Measurements from ENCODE around the gene PAPLN.

PAPLN gene

GRCh38 chr14:73246387-73247150 lies 9.3 kb downstream of the PAPLN start:
- no peak for DNase-seq

GRCh38 chr14:73248108-73248868 lies 11.0 kb downstream of the PAPLN start:
- DNase-seq, result no peak

GRCh38 chr14:73249108-73249507 lies 11.8 kb downstream of the PAPLN start:
- no peak for DNase-seq

GRCh38 chr14:73249564-73250316 lies 12.4 kb downstream of the PAPLN start:
- DNase-seq, result no peak

DNA sequence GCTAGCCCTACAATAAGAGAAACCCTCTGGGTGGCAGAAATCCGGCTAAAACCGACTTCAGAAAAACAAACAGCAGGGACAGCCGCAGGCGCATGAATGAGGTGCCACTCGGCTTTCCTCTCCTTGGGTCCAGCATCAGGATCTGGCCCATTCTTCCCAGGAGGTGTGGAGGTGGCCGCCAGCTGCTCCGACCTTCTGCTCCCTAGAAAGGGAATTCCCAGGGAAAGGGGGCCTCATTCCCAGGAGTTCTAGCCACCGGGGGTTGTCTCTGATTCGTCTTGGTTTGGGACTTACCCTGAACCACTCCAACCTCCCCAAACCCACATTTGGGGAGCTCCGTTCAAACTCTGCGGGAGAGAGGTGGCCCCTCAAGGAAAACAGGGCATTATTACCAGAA lies 13.0 kb downstream of the PAPLN start:
- DNase-seq, result no peak

DNA sequence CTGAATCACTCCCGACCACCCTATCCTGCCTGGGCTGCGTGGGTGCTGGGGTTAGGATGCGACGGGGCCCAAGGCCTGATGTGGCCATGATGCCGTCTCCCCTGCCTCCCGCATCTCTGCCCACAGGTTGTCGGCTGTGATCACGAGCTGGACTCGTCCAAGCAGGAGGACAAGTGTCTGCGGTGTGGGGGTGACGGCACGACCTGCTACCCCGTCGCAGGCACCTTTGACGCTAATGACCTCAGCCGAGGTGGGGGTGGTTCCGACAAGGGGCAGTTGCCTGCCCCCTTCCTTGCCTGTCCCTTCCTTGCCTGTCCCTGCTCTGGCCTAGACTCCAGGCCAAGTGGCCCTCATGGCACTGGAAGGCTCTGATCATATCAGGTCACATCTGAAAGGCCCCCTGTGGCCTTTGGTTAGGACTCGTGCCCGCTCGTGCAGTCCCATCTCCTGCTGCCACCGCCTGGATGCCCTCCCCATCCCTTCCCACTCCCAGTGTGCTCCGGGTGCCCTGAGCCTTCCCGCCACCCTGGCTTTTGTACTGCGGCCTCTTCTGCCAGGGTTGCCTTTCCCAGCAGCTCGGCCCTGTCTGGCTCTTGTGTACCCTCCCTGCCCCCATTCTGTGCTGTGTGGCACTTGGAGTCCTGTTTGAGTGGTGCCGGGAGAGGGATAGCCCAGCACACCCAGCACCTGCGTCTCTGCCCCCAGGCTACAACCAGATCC lies 13.6 kb downstream of the PAPLN start:
- no peak for DNase-seq

GRCh38 chr14:73251516-73252215 lies 14.4 kb downstream of the PAPLN start:
- DNase-seq, result no peak

- DNase-seq, result no peak
Observed at GRCh38 chr14:73252491-73253322, 15.4 kb downstream of the PAPLN start.

DNA sequence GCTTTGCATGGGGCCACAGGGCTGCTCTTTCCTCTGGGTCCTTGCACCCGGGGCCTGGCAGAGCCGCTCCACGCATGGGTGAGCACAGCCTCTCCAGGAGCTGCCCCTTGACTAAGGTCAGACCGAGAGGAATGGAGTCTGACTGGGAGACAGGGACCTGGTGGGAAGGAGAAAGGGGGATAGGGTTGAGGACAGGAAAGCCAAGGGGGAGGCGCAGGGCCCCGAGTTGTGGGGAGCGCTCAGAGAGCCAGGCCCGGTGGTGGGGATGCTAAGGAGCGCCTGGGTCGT lies 16.0 kb downstream of the PAPLN start:
- DNase-seq, result no peak

- no peak for DNase-seq
Observed at GRCh38 chr14:73253721-73254120, 16.4 kb downstream of the PAPLN start.

DNA sequence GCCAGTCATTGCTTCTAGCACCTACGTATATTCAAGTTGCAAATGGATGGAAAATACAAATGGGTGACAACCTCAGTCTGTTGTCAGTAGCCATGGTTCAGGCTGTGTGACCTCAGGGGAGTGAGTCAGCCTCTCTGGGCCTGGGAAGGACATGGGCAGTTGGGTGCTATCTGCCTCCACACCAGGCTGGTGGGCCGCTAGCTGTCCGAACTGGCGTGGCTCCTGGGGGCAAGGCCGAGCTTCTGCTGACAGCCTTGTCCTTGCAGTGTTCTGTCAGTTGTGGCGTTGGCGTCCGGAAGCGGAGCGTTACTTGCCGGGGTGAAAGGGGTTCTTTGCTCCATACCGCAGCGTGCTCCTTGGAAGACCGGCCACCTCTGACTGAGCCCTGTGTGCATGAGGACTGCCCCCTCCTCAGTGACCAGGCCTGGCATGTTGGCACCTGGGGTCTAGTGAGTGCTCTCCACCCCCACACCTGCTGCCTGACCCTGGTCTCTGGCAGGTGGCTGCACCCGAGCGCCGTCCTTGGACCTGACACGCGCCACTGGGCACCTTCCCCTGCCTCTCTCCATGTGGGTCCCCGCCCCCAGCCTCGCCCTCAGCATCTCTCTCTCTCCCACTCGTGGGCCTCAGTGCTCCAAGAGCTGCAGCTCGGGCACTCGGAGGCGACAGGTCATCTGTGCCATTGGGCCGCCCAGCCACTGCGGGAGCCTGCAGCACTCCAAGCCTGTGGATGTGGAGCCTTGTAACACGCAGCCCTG lies 17.1 kb downstream of the PAPLN start:
- no peak for DNase-seq

GRCh38 chr14:73255005-73255400 lies 17.7 kb downstream of the PAPLN start:
- no peak for DNase-seq

- DNase-seq, result no peak
Observed at GRCh38 chr14:73255693-73256225, 18.5 kb downstream of the PAPLN start.

DNA sequence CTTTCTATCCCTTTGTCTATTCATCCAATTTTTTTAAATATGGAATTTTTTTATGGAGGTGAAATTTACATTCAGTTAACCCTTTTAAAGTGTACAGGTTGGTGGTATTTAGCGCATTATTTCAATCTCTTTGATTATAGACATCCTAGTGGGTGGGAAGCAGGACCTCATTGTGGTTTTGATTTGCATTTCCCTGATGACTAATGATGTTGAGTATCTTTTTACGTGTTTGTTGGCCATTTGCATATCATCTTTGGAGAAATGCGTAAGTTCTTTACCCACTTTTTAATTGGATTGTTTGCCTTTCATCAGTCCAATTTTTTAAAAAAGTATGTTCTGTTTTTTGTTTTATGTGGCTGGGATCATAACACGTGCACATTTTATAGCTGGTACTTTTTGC lies 20.8 kb downstream of the PAPLN start:
- no peak for DNase-seq

DNA sequence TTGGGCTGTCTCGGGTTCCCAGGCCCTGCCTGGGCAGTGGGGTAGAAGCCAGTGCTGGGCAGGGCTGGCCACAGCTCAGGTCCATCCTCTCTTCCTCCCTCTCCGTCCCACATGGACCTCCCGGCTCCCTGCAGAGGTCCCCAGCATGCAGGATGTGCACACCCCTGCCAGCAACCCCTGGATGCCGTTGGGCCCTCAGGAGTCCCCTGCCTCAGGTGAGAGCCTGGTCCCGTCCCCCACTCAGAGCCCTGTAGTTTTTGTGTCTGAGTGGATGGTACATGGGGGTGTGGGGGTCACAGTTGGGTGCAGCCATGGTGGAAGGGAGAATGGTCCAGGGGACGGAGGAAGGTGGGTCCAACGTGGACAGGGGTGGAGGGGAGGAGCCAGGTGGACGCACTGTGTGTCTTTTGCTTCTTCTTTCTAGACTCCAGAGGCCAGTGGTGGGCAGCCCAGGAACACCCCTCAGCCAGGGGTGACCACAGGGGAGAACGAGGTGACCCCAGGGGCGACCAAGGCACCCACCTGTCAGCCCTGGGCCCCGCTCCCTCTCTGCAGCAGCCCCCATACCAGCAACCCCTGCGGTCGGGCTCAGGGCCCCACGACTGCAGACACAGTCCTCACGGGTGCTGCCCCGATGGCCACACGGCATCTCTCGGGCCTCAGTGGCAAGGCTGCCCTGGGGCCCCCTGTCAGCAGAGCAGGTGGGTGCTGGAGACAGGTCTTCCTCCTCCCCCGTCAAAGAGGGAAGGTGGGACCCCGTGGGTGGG lies 21.7 kb downstream of the PAPLN start:
- DNase-seq, result no peak

- no peak for DNase-seq
Observed at GRCh38 chr14:73259837-73260236, 22.5 kb downstream of the PAPLN start.

- DNase-seq, result no peak
Observed at GRCh38 chr14:73260574-73260973, 23.3 kb downstream of the PAPLN start.

- no peak for DNase-seq
Observed at GRCh38 chr14:73261075-73261474, 23.8 kb downstream of the PAPLN start.

- DNase-seq, result no peak
Observed at GRCh38 chr14:73261520-73262426, 24.5 kb downstream of the PAPLN start.

Data from COR-L47 (cell line).